WTC11 (cell line): ENCODE measurements around the gene KRT24. TPM values are rescaled to one million over a fixed set of nuclear protein-coding genes. Genes with fewer than 3 reads are reported as not detected.

Source experiments
- ATAC-seq: fragments of 200-7000 bp; cut with Tn5 transposase; 2 replicates; pipeline ENCODE4 v1.10.0; 2021; ENCODE audit warnings: mild to moderate bottlenecking, moderate library complexity
- CTCF ChIA-PET: fragments of 300-600 bp; sonication (Branson Sonifier 250); formaldehyde crosslinking; loops from one replicate; lab custom pipeline; 2021; ENCODE audit warnings: antibody characterized with exemption; lab: Charles Lee
- POLR2A ChIA-PET: fragments of 350-600 bp; sonication (Branson Sonifier 250); formaldehyde crosslinking; loops from one replicate; lab custom pipeline; 2021; ENCODE audit warnings: antibody characterized with exemption; lab: Charles Lee
- DNase-seq: peaks from one replicate; pipeline ENCODE4 v3.0.0; 2021; ENCODE audit warnings: low spot score
- H3K27ac Mint-ChIP-seq: 2 replicates; pipeline ENCODE4 v1.8.0; 2021; ENCODE audit warnings: mixed read lengths
- H3K27me3 Mint-ChIP-seq: 2 replicates; pipeline ENCODE4 v1.8.0; 2021; ENCODE audit warnings: low read depth, mild to moderate bottlenecking, moderate library complexity, mixed read lengths
- H3K36me3 Mint-ChIP-seq: 2 replicates; pipeline ENCODE4 v1.8.0; 2021; ENCODE audit warnings: mixed read lengths
- H3K4me1 Mint-ChIP-seq: 2 replicates; pipeline ENCODE4 v1.8.0; 2022; ENCODE audit warnings: mixed read lengths
- H3K4me3 Mint-ChIP-seq: 2 replicates; pipeline ENCODE4 v1.8.0; 2021; ENCODE audit warnings: mild to moderate bottlenecking, moderate library complexity, mixed read lengths
- H3K9me3 Mint-ChIP-seq: 2 replicates; pipeline ENCODE4 v1.8.0; 2021; ENCODE audit warnings: mixed read lengths
- ESRRA ChIP-seq: sonication (generic); formaldehyde crosslinking; IDR thresholded peaks from 2 replicates; pipeline ENCODE4 v1.8.1; 2022; ENCODE audit warnings: mild to moderate bottlenecking, missing genetic modification reagents, borderline replicate concordance
- FOXP1 ChIP-seq: sonication (generic); formaldehyde crosslinking; IDR thresholded peaks from 2 replicates; pipeline ENCODE4 v1.8.0; 2022; ENCODE audit warnings: missing genetic modification reagents, mild to moderate bottlenecking, moderate library complexity, borderline replicate concordance
- JUN ChIP-seq: sonication (generic); formaldehyde crosslinking; IDR thresholded peaks from 2 replicates; pipeline ENCODE4 v1.8.0; 2023; ENCODE audit warnings: mild to moderate bottlenecking, missing genetic modification reagents
- ZNF416 ChIP-seq: fragments of 250-450 bp; sonication (Bioruptor Pico); IDR thresholded peaks from 2 replicates; pipeline ENCODE4 v1.9.0; 2021; ENCODE audit warnings: mild to moderate bottlenecking, inconsistent platforms
- ZNF423 ChIP-seq: fragments of 250-450 bp; sonication (Bioruptor Pico); IDR thresholded peaks from 2 replicates; pipeline ENCODE4 v2.1.2; 2022; ENCODE audit warnings: mild to moderate bottlenecking, moderate library complexity
- total RNA-seq: library from RNA; stranded (reverse); gene quantifications from 3 replicates; pipeline ENCODE4 v1.2.3, GENCODE V29; 2021

KRT24 gene
- total RNA-seq, 1 experiment from 2014 or later: not detected

DNA sequence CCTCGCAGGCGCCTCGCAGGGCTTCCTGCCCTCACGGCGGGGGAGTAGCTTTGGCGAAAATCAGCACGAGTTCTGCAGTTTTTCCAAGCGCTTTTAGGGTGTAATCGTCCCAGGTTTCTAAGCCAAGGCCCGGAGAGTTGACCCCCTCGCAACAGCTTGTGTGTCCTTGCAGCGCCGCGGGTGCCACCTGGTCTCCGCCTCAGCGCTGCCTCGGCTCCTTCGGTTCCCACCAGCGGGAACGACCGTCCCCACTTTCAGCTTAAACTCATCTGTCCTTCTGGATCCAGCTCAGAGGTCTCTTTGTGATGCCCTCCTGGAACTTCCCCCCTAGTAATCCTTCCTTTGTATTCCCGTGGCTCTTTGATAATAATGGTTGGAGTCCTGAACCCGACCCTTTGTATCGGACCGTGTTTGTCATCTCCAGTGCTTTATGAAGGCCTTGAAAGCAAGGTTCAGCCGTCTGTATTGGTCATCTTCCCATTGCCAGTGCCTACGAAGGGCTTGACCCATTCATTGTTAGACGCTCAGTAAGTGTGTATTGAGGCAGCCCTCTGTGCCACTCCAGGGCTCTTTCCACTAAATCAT is 55.1 kb downstream of the KRT24 start:
- peak; percentile 27 for ATAC-seq
- Mint-ChIP-seq H3K27me3 (peaks cover 6% of the 10 kb centered on the region; the same call in 1 of the 2 replicates), H3K27ac (peak overlapping the region; percentile 99), H3K4me1 (peaks cover 14% of the 10 kb centered on the region)
- CTCF ChIA-PET: interaction anchor here (1.5 to 3.7 kb wide), 2 partner anchors 29 to 32 kb away, joined by 7 to 26 read pairs; no protein-coding TSS in a partner anchor
- TF ChIP-seq ESRRA (CRISPR knock-in tag) (0 out of 2 replicates have a peak, but pooled peaks have one; percentile 2), FOXP1 (CRISPR knock-in tag) (0 out of 2 replicates have a peak, but pooled peaks have one; percentile 49), ZNF416 (CRISPR knock-in tag) (no peak), JUN (CRISPR knock-in tag) (no peak), ZNF423 (CRISPR knock-in tag) (no peak)
- TF ChIP-seq, all 79 proteins: peak for 2
- Mint-ChIP-seq H3K36me3 (peaks cover 13% of the 10 kb centered on the region), H3K9me3 (no peaks in the 10 kb centered on the region), H3K4me3 (peak overlapping the region; percentile 90)
- DNase-seq: no peak
- POLR2A ChIA-PET: interaction anchor here (1.1 kb wide), 1 partner anchor 11 kb away, joined by 3 read pairs; no protein-coding TSS in a partner anchor

Other genes with a start within 250 kb of the KRT24 start
- 0.55 to 0.87 TPM (median 0.80 TPM) in 3 replicates for gene TNS4, start 202.1 kb downstream of the KRT24 start, total RNA-seq
- gene CCR7, start 138.3 kb downstream of the KRT24 start, total RNA-seq: 0.37 to 0.92 TPM (median 0.57 TPM) in 3 replicates
- gene SMARCE1, start 55.9 kb downstream of the KRT24 start, total RNA-seq: 109 to 114 TPM (median 114 TPM) in 3 replicates
- gene KRT222, start 38.6 kb downstream of the KRT24 start, total RNA-seq: 0.09 to 0.34 TPM (median 0.30 TPM) in 3 replicates
- gene KRT25, start 51.6 kb upstream of the KRT24 start, total RNA-seq: not detected in 3 replicates
- not detected in 3 replicates for gene KRT26, start 68.4 kb upstream of the KRT24 start, total RNA-seq
- gene KRT27, start 78.8 kb upstream of the KRT24 start, total RNA-seq: not detected in 3 replicates
- not detected in 3 replicates for gene KRT28, start 96.2 kb upstream of the KRT24 start, total RNA-seq
- 23.2 to 27.6 TPM (median 24.2 TPM) in 3 replicates for gene KRT10, start 118.9 kb upstream of the KRT24 start, total RNA-seq
- not detected in 3 replicates for gene KRT12, start 163.5 kb upstream of the KRT24 start, total RNA-seq
- gene KRT20, start 181.5 kb upstream of the KRT24 start, total RNA-seq: 0.21 to 0.42 TPM (median 0.30 TPM) in 3 replicates
- gene KRT23, start 233.9 kb upstream of the KRT24 start, total RNA-seq: not detected in 3 replicates